NT2/D1 (cell line): Measurements from ENCODE around the gene SERPINB8.

Experiments
- DNase-seq: peaks from one replicate; pipeline ENCODE4 v3.0.0-alpha.2; 2011; ENCODE audit warnings: low read depth, low spot score
- H3K27me3 ChIP-seq: 2 replicates; pipeline ENCODE4 v1.6.0; 2011; ENCODE audit warnings: mild to moderate bottlenecking; ENCODE audit not compliant: insufficient read length, insufficient read depth
- H3K36me3 ChIP-seq: 2 replicates; pipeline ENCODE4 v1.6.1; 2011; ENCODE audit warnings: mild to moderate bottlenecking, low read length, mixed read lengths; ENCODE audit not compliant: insufficient read depth, insufficient read length
- H3K4me1 ChIP-seq: 2 replicates; pipeline ENCODE4 v1.5.1; 2011; ENCODE audit not compliant: insufficient read depth, insufficient read length
- H3K4me3 ChIP-seq: 2 replicates; pipeline ENCODE4 v1.5.1; 2011; ENCODE audit warnings: low read depth; ENCODE audit not compliant: insufficient read length
- H3K9ac ChIP-seq: 2 replicates; pipeline ENCODE4 v1.6.0; 2011; ENCODE audit warnings: low read depth; ENCODE audit not compliant: insufficient read length
- H3K9me3 ChIP-seq: 2 replicates; pipeline ENCODE4 v1.5.1; 2011; ENCODE audit warnings: mild to moderate bottlenecking, low read length; ENCODE audit not compliant: insufficient read depth
- SUZ12 ChIP-seq: IDR thresholded peaks from 2 replicates; pipeline ENCODE4 v1.6.1; 2011; ENCODE audit not compliant: insufficient read length, insufficient read depth; ENCODE audit errors: extremely low read depth
- YY1 ChIP-seq: IDR thresholded peaks from 2 replicates; pipeline ENCODE4 v1.6.1; 2011; ENCODE audit not compliant: insufficient read length, insufficient read depth
- ZNF274 ChIP-seq: IDR thresholded peaks from 2 replicates; pipeline ENCODE4 v1.6.1; 2011; ENCODE audit warnings: mild to moderate bottlenecking, low read depth, low read length

SERPINB8 gene

DNA sequence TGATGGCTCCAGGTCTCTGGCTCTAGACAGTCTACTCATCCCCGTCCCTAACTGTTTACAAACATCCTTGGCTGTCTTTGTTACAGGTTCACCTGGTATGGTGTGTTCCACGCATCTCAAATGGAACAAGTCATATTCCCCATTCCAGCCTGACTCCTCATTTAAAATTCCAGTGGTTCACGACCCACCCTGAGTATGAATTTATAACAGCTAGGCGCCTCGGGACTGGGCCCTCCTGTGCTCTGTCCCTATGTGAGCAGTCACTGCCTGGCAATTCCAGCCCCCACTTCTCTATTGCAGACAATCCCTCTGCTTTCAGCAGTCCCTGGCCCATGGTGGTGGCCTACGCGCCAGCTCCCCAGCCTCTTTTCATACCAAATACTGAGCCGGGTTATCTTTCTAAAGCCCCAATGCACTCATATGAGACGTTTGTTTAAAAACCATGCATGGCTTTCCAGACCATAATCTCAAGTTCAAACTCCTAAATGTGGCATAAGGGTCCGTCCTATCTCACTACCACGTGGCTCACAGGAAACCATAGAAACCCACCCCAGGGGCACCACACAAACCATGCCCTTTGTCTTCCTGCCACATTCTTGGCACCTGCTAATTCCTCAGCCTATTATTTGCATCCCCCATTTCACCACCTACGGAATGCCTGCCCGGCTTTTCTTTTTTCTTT, 1.6 kb downstream of the SERPINB8 start:
- H3K36me3 ChIP-seq, result no peaks in the 10 kb centered on the region
- TF ChIP-seq ZNF274, result no peak
- TF ChIP-seq YY1, result no peak
- no peak for TF ChIP-seq SUZ12
- H3K4me1 ChIP-seq, result no peaks in the 10 kb centered on the region
- H3K27me3 ChIP-seq, result peaks cover 16% of the 10 kb centered on the region
- no peaks in the 10 kb centered on the region for H3K9me3 ChIP-seq
- peak overlapping the region; percentile 70 for H3K4me3 ChIP-seq
- DNase-seq, result no peak
- H3K9ac ChIP-seq, result peak overlapping the region; percentile 81

DNA sequence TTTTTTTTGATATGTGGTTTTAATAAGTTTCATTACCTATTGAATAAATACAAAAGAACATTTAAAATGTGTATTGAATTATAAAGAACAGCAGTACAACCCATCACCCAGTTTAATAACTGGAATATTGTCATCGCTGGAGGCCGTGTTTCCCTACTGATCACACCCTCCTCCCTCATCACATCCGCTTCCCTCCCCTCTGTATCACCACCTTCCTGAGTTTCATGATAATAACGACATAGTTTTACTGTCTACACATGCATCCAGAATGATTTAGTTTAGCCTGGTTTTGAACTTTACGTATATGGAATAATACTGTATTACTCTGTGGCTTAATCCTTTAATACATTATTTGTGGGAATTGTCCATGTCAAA, 2.1 kb downstream of the SERPINB8 start:
- H3K9me3 ChIP-seq, result no peaks in the 10 kb centered on the region
- H3K9ac ChIP-seq, result no peak overlapping the region
- H3K27me3 ChIP-seq, result peaks cover 16% of the 10 kb centered on the region
- no peak overlapping the region for H3K4me3 ChIP-seq
- DNase-seq, result no peak
- H3K36me3 ChIP-seq, result no peaks in the 10 kb centered on the region
- no peak for TF ChIP-seq YY1
- no peak for TF ChIP-seq SUZ12
- no peak for TF ChIP-seq ZNF274
- H3K4me1 ChIP-seq, result no peaks in the 10 kb centered on the region

DNA sequence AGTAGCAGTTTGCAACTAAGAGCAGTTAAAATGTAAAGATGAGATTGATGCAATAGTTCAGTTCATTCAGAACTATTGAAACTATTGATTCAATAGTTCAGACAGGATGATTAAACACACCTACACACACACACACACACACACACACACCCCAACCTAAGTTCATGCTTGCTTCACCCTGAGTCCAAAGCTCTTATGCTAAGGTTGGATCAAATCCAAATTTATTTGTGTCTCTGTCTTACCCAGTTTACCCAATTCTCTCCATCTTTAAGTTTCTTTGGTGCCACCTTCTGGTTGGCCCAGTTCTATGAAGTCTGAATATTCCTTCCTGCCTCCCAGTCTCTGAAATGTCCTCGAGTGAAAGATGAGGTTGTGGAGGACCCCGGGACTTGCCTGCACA, 5.1 kb downstream of the SERPINB8 start:
- no peaks in the 10 kb centered on the region for H3K36me3 ChIP-seq
- DNase-seq, result no peak
- no peaks in the 10 kb centered on the region for H3K4me1 ChIP-seq
- H3K9me3 ChIP-seq, result no peaks in the 10 kb centered on the region
- no peak overlapping the region for H3K9ac ChIP-seq
- no peak for TF ChIP-seq ZNF274
- H3K27me3 ChIP-seq, result peaks cover 21% of the 10 kb centered on the region
- H3K4me3 ChIP-seq, result no peak overlapping the region

DNA sequence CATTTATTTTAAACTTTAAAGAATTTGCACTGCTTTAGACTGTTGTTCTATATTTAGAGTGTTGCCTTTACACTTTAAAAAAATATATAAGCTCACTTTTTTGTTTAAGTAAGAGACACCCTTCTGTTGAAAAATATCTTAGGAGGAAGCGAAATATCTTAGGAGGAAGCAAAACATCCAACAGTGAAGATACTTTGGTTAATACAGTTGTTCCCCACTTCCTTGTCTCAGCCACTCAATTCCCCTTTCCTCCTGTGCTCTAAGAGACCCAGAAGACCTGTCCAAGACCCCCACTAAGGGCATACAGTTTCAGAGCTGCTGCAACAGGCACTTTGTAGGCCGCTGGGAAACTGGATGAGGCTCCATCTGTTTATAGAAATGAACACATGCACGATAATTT, 5.7 kb downstream of the SERPINB8 start:
- Histone ChIP-seq H3K36me3 (no peaks in the 10 kb centered on the region), H3K4me1 (no peaks in the 10 kb centered on the region), H3K4me3 (no peak overlapping the region), H3K27me3 (peaks cover 21% of the 10 kb centered on the region), H3K9ac (no peak overlapping the region), H3K9me3 (no peaks in the 10 kb centered on the region)
- no peak for TF ChIP-seq SUZ12
- no peak for TF ChIP-seq YY1
- no peak for TF ChIP-seq ZNF274
- no peak for DNase-seq

DNA sequence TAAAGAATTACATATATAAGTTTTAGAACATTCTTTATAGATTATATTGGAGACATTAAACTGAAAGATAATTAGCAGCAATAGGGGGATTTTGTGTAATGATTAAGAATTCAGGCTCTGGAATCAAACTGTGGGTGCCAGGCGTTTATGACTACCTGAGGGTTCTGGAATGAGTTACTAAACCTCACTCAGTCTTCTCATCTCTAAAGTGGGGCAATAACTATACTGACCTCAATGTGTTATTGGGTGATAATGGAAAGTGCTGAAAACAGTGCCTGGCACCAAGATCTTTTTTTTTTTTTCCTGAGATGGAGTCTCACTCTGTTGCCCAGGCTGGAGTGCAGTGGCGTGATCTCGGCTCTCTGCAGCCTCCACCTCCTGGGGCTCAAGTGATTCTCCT, 7.2 kb downstream of the SERPINB8 start:
- no peak overlapping the region for H3K9ac ChIP-seq
- DNase-seq, result no peak
- peaks cover 21% of the 10 kb centered on the region for H3K27me3 ChIP-seq
- H3K4me3 ChIP-seq, result no peak overlapping the region
- peaks cover 4% of the 10 kb centered on the region for H3K36me3 ChIP-seq
- H3K4me1 ChIP-seq, result no peaks in the 10 kb centered on the region
- H3K9me3 ChIP-seq, result no peaks in the 10 kb centered on the region
- TF ChIP-seq ZNF274 (no peak), SUZ12 (no peak), YY1 (no peak)

DNA sequence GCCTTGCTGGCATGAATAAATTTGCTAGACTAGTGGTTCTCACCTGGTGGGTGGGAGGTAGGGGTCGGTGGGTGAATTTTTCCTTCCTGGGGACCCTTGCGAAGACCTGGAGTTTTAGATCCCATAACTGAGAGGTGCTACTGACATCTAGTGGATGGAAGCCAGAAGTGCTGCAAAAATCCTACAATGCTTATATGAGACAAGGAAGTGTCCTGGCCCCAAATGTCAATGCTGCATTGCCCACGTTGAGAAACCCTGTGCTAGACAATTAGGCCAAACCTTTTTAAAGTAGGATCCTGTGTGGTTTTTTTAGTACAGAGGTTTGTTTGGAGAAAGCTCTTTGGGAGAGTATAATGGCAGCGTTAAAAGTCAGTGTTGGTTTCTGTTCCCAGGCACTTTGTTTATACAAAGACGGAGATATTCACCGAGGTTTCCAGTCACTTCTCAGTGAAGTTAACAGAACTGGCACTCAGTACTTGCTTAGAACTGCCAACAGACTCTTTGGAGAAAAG, 9.6 kb downstream of the SERPINB8 start:
- no peak for TF ChIP-seq ZNF274
- no peak for TF ChIP-seq SUZ12
- TF ChIP-seq YY1, result no peak
- Histone ChIP-seq H3K9ac (no peak overlapping the region), H3K4me3 (no peak overlapping the region), H3K9me3 (no peaks in the 10 kb centered on the region), H3K27me3 (peaks cover 16% of the 10 kb centered on the region), H3K4me1 (no peaks in the 10 kb centered on the region), H3K36me3 (peaks cover 10% of the 10 kb centered on the region)
- no peak for DNase-seq

DNA sequence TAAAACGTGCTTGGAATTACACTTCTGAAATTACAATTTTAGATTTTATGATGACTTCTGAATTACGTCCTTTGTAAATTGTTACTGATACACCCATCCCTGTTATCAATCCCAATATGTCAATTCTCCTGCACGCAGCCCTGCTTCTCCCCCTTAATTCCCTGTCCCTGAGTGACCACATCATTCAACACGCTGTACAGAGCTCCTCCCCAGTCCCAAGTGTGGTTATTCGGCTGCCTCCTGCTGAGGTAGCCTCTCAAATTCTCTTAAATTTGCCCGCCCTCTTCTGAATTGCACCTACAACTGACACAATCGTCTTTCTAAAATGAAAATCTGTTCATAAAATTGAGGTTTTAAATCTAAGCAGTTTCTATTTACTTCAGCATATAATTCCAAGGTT, 10.1 kb downstream of the SERPINB8 start:
- no peak for DNase-seq
- no peak overlapping the region for H3K4me3 ChIP-seq
- no peaks in the 10 kb centered on the region for H3K4me1 ChIP-seq
- H3K36me3 ChIP-seq, result peaks cover 10% of the 10 kb centered on the region
- no peaks in the 10 kb centered on the region for H3K9me3 ChIP-seq
- TF ChIP-seq SUZ12 (no peak), ZNF274 (no peak), YY1 (no peak)
- H3K27me3 ChIP-seq, result peaks cover 10% of the 10 kb centered on the region
- no peak overlapping the region for H3K9ac ChIP-seq
